Neural progenitor cell (in vitro differentiated cells): ENCODE results near the gene UMAD1. TPM values are rescaled to one million over a fixed set of nuclear protein-coding genes. Genes with fewer than 3 reads are reported as not detected.

Experiments used
- DNase-seq: peaks from one replicate; pipeline ENCODE4 v3.0.0-alpha.2; 2016; ENCODE audit warnings: low spot score
- H2AFZ ChIP-seq: fragments of 200-600 bp; sonication (generic); replicated peaks from 2 replicates; pipeline ENCODE4 v1.6.1; 2016; ENCODE audit warnings: antibody characterized with exemption
- H3F3A ChIP-seq: fragments of 200-600 bp; sonication (generic); 2 replicates; pipeline ENCODE4 v1.6.1; 2016; ENCODE audit warnings: antibody characterized with exemption, low read depth
- H3K27ac ChIP-seq: fragments of 200-600 bp; sonication (generic); 2 replicates; pipeline ENCODE4 v1.5.1; 2016; ENCODE audit warnings: mild to moderate bottlenecking
- H3K27me3 ChIP-seq: fragments of 200-600 bp; sonication (generic); 2 replicates; pipeline ENCODE4 v1.6.1; 2016; ENCODE audit warnings: mild to moderate bottlenecking, moderate library complexity
- H3K36me3 ChIP-seq: fragments of 200-600 bp; sonication (generic); 2 replicates; pipeline ENCODE4 v1.5.1; 2016
- H3K4me1 ChIP-seq: fragments of 200-600 bp; sonication (generic); 2 replicates; pipeline ENCODE4 v1.6.1; 2016; ENCODE audit warnings: mixed run types
- H3K4me2 ChIP-seq: fragments of 200-600 bp; sonication (generic); 2 replicates; pipeline ENCODE4 v1.6.1; 2016
- H3K4me3 ChIP-seq: fragments of 200-600 bp; sonication (generic); 2 replicates; pipeline ENCODE4 v1.5.1; 2016
- H3K79me2 ChIP-seq: fragments of 200-600 bp; sonication (generic); 2 replicates; pipeline ENCODE4 v1.6.1; 2016; ENCODE audit warnings: low read depth
- H3K9ac ChIP-seq: fragments of 200-600 bp; sonication (generic); 2 replicates; pipeline ENCODE4 v1.6.1; 2016
- H3K9me3 ChIP-seq: fragments of 200-600 bp; sonication (generic); 2 replicates; pipeline ENCODE4 v1.5.1; 2016; ENCODE audit warnings: low read depth
- H4K20me1 ChIP-seq: fragments of 200-600 bp; sonication (generic); 2 replicates; pipeline ENCODE4 v1.6.1; 2016; ENCODE audit warnings: low read depth
- H3K27ac Mint-ChIP-seq: 3 replicates; pipeline ENCODE4 v1.8.0; 2021; ENCODE audit warnings: mixed read lengths
- H3K27me3 Mint-ChIP-seq: 2 replicates; pipeline ENCODE4 v1.8.0; 2022; ENCODE audit warnings: low read depth, mild to moderate bottlenecking, inconsistent platforms, moderate library complexity, mixed read lengths; ENCODE audit not compliant: insufficient read depth
- H3K36me3 Mint-ChIP-seq: 3 replicates; pipeline ENCODE4 v1.8.0; 2021; ENCODE audit warnings: mixed read lengths
- H3K4me1 Mint-ChIP-seq: 3 replicates; pipeline ENCODE4 v1.8.0; 2021; ENCODE audit warnings: mixed read lengths
- H3K4me3 Mint-ChIP-seq: 3 replicates; pipeline ENCODE4 v1.8.0; 2021; ENCODE audit warnings: mild to moderate bottlenecking, moderate library complexity, mixed read lengths
- H3K9me3 Mint-ChIP-seq: 3 replicates; pipeline ENCODE4 v1.8.0; 2020; ENCODE audit warnings: mixed read lengths
- EZH2 ChIP-seq: fragments of 200-600 bp; sonication (generic); IDR thresholded peaks from 2 replicates; pipeline ENCODE4 v1.6.1; 2017; ENCODE audit warnings: antibody characterized with exemption, mild to moderate bottlenecking, moderate library complexity
- EZH2phosphoT487 ChIP-seq: fragments of 200-600 bp; sonication (generic); IDR thresholded peaks from 2 replicates; pipeline ENCODE4 v1.6.1; 2017; ENCODE audit warnings: antibody characterized with exemption
- total RNA-seq: library from RNA; depleted of rRNA; stranded (reverse); fragments of >200 nt; gene quantifications from 2 replicates; pipeline ENCODE4 v1.2.3, GENCODE V29; 2015; ENCODE audit warnings: low replicate concordance
- TF ChIP-seq, protein P1 (sequence below): fragments of 200-600 bp; sonication (generic); IDR thresholded peaks from 2 replicates; pipeline ENCODE4 v1.5.1; 2017; ENCODE audit warnings: antibody characterized with exemption, mild to moderate bottlenecking

Gene UMAD1
- total RNA-seq, 1 donor from 2014 or later = 23.0 TPM

DNA sequence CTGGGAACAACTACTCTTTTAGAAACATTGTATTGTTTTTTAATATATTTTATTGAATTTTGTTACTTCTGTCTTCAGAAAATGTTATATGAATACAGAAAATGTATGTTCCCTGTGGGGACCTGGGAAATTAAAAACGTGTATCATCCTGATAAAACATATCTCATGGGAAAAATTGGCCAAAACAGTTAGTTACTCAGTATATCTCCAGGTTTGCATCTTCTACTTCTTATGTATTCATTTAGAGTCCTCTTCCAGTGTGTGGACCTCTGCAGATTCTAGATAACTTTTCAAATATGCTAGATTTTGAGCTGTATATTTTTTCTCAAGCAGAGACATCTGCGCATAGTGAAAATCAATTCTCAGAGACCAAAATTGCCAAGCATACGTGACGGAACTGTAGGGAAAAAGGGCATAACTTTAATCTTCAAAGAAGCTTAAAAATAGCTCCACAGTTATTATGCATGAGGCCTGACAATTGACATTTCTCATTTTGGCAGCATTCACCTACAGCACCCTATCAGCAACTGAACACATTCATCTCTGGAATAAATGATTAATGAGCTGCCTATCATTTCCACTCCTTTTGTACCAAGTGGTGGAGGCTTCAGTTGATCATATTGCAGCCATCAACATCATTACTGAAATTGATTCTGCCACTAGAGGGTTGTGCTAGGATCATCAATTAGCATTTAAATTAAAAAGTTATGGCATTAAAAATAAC is 26.4 kb upstream of the UMAD1 start:
- no peaks in the 10 kb centered on the region for H3K9me3 Mint-ChIP-seq
- H3K27me3 Mint-ChIP-seq = peaks cover 2% of the 10 kb centered on the region

DNA sequence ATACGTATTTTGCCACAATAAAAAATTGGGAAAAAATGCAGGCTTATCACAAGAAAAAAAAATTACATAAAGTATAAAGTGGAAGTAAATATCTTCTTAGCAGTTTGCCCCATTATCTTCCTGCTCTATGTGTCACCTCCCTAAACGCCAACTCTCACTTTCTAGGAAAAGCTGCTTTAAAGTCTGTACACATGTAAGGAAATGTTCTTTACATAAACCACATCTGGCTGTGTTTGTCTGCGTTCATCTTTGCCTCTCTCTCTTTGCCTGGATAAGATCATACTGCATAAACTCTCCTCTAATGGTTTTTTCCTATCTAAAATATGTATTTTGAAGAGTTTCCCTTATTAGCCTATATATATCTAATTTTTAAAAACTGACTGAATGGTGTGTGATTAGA is 23.0 kb upstream of the UMAD1 start:
- no peak overlapping the region for H3K4me2 ChIP-seq
- H3K36me3 ChIP-seq = no peaks in the 10 kb centered on the region
- H3K27me3 ChIP-seq = no peaks in the 10 kb centered on the region
- H3K9me3 Mint-ChIP-seq = no peaks in the 10 kb centered on the region
- H3K4me3 ChIP-seq = no peak overlapping the region
- H3K36me3 Mint-ChIP-seq = no peaks in the 10 kb centered on the region
- H3K27ac ChIP-seq = no peak overlapping the region
- peaks cover 2% of the 10 kb centered on the region for H3K27me3 Mint-ChIP-seq
- H3K4me1 Mint-ChIP-seq = no peaks in the 10 kb centered on the region
- no peaks in the 10 kb centered on the region for H3F3A ChIP-seq
- no peaks in the 10 kb centered on the region for H4K20me1 ChIP-seq
- DNase-seq = no peak
- no peak overlapping the region for H3K4me3 Mint-ChIP-seq
- no peak overlapping the region for H2AFZ ChIP-seq
- TF ChIP-seq EZH2 (no peak), EZH2phosphoT487 (no peak)
- TF ChIP-seq, protein P1, sequence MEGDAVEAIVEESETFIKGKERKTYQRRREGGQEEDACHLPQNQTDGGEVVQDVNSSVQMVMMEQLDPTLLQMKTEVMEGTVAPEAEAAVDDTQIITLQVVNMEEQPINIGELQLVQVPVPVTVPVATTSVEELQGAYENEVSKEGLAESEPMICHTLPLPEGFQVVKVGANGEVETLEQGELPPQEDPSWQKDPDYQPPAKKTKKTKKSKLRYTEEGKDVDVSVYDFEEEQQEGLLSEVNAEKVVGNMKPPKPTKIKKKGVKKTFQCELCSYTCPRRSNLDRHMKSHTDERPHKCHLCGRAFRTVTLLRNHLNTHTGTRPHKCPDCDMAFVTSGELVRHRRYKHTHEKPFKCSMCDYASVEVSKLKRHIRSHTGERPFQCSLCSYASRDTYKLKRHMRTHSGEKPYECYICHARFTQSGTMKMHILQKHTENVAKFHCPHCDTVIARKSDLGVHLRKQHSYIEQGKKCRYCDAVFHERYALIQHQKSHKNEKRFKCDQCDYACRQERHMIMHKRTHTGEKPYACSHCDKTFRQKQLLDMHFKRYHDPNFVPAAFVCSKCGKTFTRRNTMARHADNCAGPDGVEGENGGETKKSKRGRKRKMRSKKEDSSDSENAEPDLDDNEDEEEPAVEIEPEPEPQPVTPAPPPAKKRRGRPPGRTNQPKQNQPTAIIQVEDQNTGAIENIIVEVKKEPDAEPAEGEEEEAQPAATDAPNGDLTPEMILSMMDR = no peak
- no peaks in the 10 kb centered on the region for H3K9me3 ChIP-seq
- no peaks in the 10 kb centered on the region for H3K4me1 ChIP-seq
- H3K79me2 ChIP-seq = no peaks in the 10 kb centered on the region
- H3K27ac Mint-ChIP-seq = no peak overlapping the region
- no peak overlapping the region for H3K9ac ChIP-seq

More for the DNA sequence above, 26.4 kb upstream of the UMAD1 start:
- no peak overlapping the region for H3K4me3 ChIP-seq
- DNase-seq = no peak
- no peak overlapping the region for H3K27ac ChIP-seq
- no peaks in the 10 kb centered on the region for H3K4me1 ChIP-seq
- H3K79me2 ChIP-seq = no peaks in the 10 kb centered on the region
- TF ChIP-seq EZH2 = no peak
- no peak for TF ChIP-seq EZH2phosphoT487
- TF ChIP-seq, protein P1 = no peak
- H3F3A ChIP-seq = no peaks in the 10 kb centered on the region
- H2AFZ ChIP-seq = no peak overlapping the region
- H3K36me3 ChIP-seq = no peaks in the 10 kb centered on the region
- H3K4me1 Mint-ChIP-seq = no peaks in the 10 kb centered on the region
- no peaks in the 10 kb centered on the region for H4K20me1 ChIP-seq
- no peak overlapping the region for H3K27ac Mint-ChIP-seq
- H3K9ac ChIP-seq = no peak overlapping the region
- H3K4me3 Mint-ChIP-seq = no peak overlapping the region
- H3K9me3 ChIP-seq = no peaks in the 10 kb centered on the region
- no peak overlapping the region for H3K4me2 ChIP-seq
- no peaks in the 10 kb centered on the region for H3K27me3 ChIP-seq
- H3K36me3 Mint-ChIP-seq = no peaks in the 10 kb centered on the region

DNA sequence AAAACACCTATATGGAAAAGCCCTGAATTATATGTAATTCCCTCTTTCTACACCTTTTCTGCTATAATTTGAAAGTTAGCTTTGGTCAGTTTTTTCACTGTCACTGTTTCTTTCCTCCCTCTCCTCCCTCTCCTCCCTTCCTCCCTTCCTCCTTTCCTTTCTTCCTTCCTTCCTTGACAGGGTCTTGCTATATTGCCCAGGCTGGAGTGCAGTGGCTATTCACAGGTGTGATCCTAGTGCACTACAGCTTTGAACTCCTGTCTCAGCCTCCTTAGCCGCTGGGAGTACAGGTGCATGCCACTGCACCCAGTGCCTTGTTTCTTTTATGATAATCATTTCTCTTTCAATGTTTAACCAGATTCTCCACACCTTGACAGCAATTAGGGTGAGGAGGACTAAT is 22.1 kb upstream of the UMAD1 start:
- no peaks in the 10 kb centered on the region for H4K20me1 ChIP-seq
- no peak for DNase-seq
- H3K4me3 ChIP-seq = no peak overlapping the region
- no peaks in the 10 kb centered on the region for H3K36me3 Mint-ChIP-seq
- H3K27ac ChIP-seq = no peak overlapping the region
- TF ChIP-seq EZH2phosphoT487 (no peak), EZH2 (no peak)
- TF ChIP-seq, protein P1 = no peak
- H3K9ac ChIP-seq = no peak overlapping the region
- H3F3A ChIP-seq = no peaks in the 10 kb centered on the region
- H3K27ac Mint-ChIP-seq = no peak overlapping the region
- no peaks in the 10 kb centered on the region for H3K79me2 ChIP-seq
- no peaks in the 10 kb centered on the region for H3K4me1 Mint-ChIP-seq
- no peaks in the 10 kb centered on the region for H3K27me3 ChIP-seq
- no peak overlapping the region for H2AFZ ChIP-seq
- no peaks in the 10 kb centered on the region for H3K4me1 ChIP-seq
- H3K27me3 Mint-ChIP-seq = peaks cover 2% of the 10 kb centered on the region
- no peak overlapping the region for H3K4me3 Mint-ChIP-seq
- H3K9me3 Mint-ChIP-seq = no peaks in the 10 kb centered on the region
- H3K36me3 ChIP-seq = no peaks in the 10 kb centered on the region
- no peaks in the 10 kb centered on the region for H3K9me3 ChIP-seq
- no peak overlapping the region for H3K4me2 ChIP-seq
